Stimulated activated naive B cell treated with anti-CD40 and anti-IgM and Interleukin-4, amounts not matched to agents 10 μg/mL and 1 μg/mL and 100 μg/mL, for 72 hours (primary cell): Measurements from ENCODE around the gene PLA2G4E.

Experiments
- ATAC-seq, 2 donors: fragments of 150-1000 bp; cut with Tn5 transposase; replicated peaks; 2 replicates each; pipeline ENCODE4 v1.10.0; 2021; ENCODE audit warnings: moderate library complexity in 1 of 2
- DNase-seq: peaks from one replicate; pipeline ENCODE4 v3.0.0; 2021
- H3K27ac Mint-ChIP-seq: one replicate; pipeline ENCODE4 v1.8.0; 2022; ENCODE audit warnings: mild to moderate bottlenecking, mixed read lengths
- H3K27me3 Mint-ChIP-seq, 2 donors: one replicate each; pipeline ENCODE4 v1.8.0; 2022; ENCODE audit warnings: mixed read lengths in 2 of 2
- H3K36me3 Mint-ChIP-seq, 2 donors: one replicate each; pipeline ENCODE4 v1.8.0; 2022; ENCODE audit warnings: mixed read lengths in 2 of 2, mild to moderate bottlenecking in 1 of 2
- H3K4me1 Mint-ChIP-seq, 2 donors: one replicate each; pipeline ENCODE4 v1.8.0; 2022; ENCODE audit warnings: mixed read lengths in 2 of 2, mild to moderate bottlenecking in 1 of 2
- H3K4me3 Mint-ChIP-seq, 2 donors: one replicate each; pipeline ENCODE4 v1.8.0; 2022; ENCODE audit warnings: mild to moderate bottlenecking in 2 of 2, mixed read lengths in 2 of 2, moderate library complexity in 1 of 2
- H3K9me3 Mint-ChIP-seq, 2 donors: one replicate each; pipeline ENCODE4 v1.8.0; 2022; ENCODE audit warnings: mixed read lengths in 2 of 2, mild to moderate bottlenecking in 1 of 2

Gene PLA2G4E

DNA sequence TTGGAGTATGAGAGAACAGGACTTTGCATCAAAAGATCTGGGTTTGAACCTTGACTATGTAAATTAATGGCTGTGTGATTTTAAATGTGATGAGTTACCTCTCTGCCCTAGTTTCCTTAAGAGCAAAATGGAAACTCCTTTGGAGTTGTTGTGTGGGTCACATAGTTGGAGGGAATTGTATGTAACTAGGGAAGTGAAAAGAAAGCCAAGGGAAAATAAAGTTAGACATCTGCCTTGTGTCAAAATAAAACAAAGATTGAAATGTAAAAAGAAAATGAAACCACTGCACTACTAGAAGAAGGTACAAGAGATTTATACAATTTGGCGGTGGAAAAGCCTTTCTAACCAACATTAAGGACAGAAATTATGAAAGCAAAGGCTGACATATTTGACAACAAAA is 46.8 kb downstream of the PLA2G4E start:
- H3K4me1 Mint-ChIP-seq, result peaks cover 27 to 38% of the 10 kb centered on the region in 2 donors
- peaks cover 18% of the 10 kb centered on the region in 2 donors for H3K27me3 Mint-ChIP-seq
- DNase-seq (no peak), ATAC-seq (no peak)
- H3K36me3 Mint-ChIP-seq, result peaks cover 15 to 18% of the 10 kb centered on the region in 2 donors
- peak overlapping the region; percentile 38 for H3K27ac Mint-ChIP-seq
- no peaks in the 10 kb centered on the region for H3K9me3 Mint-ChIP-seq
- no peak overlapping the region for H3K4me3 Mint-ChIP-seq

DNA sequence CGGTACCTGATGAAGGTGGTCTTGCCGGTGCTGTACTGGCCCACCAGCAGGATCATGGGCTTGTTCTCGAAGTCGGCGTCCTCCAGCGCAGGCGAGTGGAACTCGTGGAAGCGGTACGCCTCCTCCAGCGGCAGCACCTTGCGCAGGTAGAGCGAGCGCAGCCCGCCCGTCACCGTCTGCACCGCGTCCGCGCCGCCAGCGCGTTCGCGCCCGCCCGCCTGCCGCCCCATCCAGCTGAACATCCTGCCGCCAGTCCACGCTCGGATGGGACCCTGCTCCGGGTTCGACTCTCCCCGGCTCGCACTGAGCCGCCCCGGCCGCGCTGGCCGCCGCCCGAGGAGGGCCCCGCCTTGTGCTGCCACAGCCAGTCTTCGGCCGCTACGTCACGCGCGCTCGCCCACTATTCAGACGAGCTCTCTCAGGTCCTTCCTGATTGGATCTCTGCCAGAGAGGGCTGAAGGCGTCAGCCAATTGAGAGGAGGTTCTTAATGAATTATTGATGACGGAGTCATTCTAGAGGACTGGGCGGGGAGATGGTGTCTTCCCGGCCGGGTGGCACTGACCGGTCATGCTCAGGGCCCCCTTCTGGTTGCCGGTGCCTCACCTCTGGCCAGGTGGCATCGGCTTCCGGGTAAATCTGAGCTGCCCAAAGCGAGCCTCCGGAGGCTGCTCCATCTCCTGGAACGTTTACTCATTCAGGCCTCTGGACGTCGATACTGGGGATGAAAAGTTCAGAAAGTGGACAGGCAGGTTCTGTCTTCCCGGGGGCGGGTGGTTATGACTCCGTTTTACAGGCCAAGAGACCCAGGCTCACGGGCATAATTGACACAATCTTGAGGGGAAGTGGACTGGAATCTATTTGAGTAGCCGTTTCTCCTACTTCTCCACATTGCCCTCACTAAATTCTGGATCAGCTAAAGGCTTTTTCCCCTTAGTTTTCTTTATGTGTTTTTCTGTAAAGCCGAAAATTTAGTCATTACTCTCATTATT is 48.3 kb downstream of the PLA2G4E start, which contains the start of gene EHD4:
TSS of gene EHD4 (minus strand) at position 305 of the 990 bp plus-strand sequence. CDS start at position 242, 63 bp downstream.
- DNase-seq (peak; percentile 96), ATAC-seq (peak; percentile 83 to 88)
- Mint-ChIP-seq H3K27me3 (peaks cover 18% of the 10 kb centered on the region in 2 donors), H3K36me3 (peaks cover 23 to 30% of the 10 kb centered on the region in 2 donors), H3K4me1 (peaks cover 39 to 53% of the 10 kb centered on the region in 2 donors), H3K9me3 (no peaks in the 10 kb centered on the region), H3K4me3 (peak within 1 kb of the TSS; percentile 93 to 94), H3K27ac (peak within 1 kb of the TSS; percentile 97)

DNA sequence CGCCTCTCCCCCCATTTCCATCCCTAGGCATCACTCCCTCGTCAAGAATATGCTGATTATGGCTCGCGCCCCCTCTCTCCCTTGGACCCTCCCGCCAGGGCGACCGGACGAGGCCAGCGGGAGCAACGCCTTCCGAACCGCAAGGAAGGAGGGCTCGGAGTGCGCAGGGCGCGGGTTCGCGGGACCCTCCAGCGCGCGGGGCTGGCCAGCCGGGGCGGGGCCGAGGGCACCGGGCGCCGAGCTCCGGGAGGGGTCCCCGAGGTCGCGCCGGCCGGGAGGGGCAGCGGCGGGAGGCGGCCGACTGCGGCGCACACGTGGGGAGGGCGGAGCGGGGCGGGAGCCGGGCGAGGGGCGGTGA is 49.0 kb downstream of the PLA2G4E start:
- Mint-ChIP-seq H3K27me3 (peaks cover 18% of the 10 kb centered on the region in 2 donors), H3K9me3 (no peaks in the 10 kb centered on the region), H3K36me3 (peaks cover 27 to 34% of the 10 kb centered on the region in 2 donors), H3K4me1 (peaks cover 43 to 59% of the 10 kb centered on the region in 2 donors), H3K4me3 (peak overlapping the region; percentile 93 to 94), H3K27ac (peak overlapping the region; percentile 97)
- peak; percentile 27 for DNase-seq
- peak; percentile 29 to 35 for ATAC-seq

DNA sequence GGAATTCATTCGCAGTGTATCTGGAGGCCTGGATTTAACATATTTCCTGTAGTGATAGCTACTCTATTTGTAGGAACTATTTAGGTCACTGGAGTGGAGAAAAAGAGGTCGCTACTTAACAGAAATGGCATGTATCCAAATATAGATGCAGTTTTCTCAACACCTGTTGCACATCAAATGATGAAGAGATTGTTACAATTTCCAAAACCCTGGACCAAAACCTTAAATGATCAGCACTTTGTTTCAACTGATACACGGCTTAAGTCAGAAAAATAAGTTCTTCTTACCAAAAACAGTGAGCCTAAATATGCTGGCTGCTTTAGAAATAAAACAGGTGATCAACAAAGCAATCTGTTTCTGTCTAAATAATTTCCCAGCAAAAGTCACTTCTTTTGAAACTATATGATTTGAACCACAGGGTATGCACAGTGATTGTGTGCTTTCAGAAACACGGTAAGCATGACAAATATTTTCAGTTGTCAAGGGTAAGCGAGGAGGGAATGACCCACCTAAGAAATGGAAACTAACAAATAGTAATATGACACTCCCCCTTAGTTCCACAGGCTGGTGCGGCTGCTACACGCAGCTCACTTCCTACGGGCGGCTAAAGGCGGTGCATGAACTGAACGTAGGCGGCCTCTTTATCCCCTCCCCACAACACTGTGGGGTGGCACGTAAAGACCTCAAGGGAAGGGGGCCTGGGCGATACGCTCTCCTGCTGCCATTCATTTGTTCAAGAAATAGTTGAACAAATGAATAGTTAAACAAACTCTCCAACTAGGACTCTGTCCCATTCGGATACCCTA is 49.5 kb downstream of the PLA2G4E start:
- peak; percentile 64 to 66 for ATAC-seq
- peak overlapping the region; percentile 92 to 94 for H3K4me3 Mint-ChIP-seq
- H3K36me3 Mint-ChIP-seq, result peaks cover 33 to 40% of the 10 kb centered on the region in 2 donors
- H3K27me3 Mint-ChIP-seq, result peaks cover 18% of the 10 kb centered on the region in 2 donors
- DNase-seq, result peak; percentile 71
- peaks cover 47 to 65% of the 10 kb centered on the region in 2 donors for H3K4me1 Mint-ChIP-seq
- peak overlapping the region; percentile 97 for H3K27ac Mint-ChIP-seq
- no peaks in the 10 kb centered on the region for H3K9me3 Mint-ChIP-seq

DNA sequence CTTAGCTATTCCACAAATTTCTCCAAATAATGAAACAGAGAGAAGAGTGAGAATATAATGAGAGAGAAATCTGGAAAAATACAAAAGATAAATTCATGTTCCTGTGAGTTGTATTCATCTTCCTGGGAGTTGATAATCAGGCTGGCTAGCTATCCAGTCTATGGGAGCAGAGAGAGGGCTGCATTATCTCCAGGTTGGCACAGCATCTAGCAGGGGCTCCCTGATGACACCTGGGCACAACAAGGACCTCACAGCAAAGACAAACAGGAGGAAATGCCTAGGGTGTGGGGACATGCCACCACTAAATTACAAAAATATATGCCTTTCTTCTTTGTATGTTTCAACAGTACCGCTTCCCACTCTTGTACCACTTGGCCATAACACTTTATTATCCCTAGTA is 50.4 kb downstream of the PLA2G4E start:
- Mint-ChIP-seq H3K36me3 (peaks cover 38 to 46% of the 10 kb centered on the region in 2 donors), H3K9me3 (no peaks in the 10 kb centered on the region), H3K4me1 (peaks cover 53 to 73% of the 10 kb centered on the region in 2 donors), H3K27me3 (peaks cover 14% of the 10 kb centered on the region in 2 donors), H3K4me3 (peak overlapping the region; percentile 92 to 94), H3K27ac (peak overlapping the region; percentile 97)
- ATAC-seq (no peak), DNase-seq (no peak)

DNA sequence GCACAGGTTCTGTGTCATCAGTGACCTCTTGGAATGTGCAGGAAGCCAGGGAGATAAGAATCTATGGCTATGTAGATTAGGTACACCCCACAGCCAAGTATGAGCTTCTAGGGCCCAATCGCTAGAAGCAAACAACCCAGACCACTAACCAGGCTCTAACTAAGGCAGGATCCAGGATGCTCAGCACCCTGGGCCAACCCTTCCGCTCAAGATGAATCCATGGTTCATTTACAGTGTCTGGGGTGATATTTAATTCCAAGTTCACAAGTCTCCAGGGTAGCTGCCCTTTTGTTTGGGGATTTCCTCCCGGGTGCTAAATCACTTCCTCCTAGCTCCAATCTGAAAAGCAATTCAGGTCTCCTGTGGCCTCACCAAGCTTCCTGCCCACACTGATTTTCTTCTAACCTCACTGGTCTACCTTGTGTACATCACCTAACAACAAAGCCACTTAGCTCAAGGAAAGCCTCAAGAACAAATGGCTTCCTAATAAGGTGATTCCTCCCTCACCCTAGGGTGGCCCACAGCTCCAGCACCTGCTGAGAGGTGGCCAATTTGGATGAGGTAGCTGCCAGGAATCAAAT is 50.9 kb downstream of the PLA2G4E start:
- Mint-ChIP-seq H3K27me3 (peaks cover 13% of the 10 kb centered on the region in 2 donors), H3K4me3 (peak overlapping the region; percentile 92 to 94), H3K9me3 (no peaks in the 10 kb centered on the region), H3K36me3 (peaks cover 40 to 46% of the 10 kb centered on the region in 2 donors), H3K4me1 (peaks cover 55 to 75% of the 10 kb centered on the region in 2 donors), H3K27ac (peak overlapping the region; percentile 97)
- DNase-seq (peak; percentile 56), ATAC-seq (peak; percentile 31)

DNA sequence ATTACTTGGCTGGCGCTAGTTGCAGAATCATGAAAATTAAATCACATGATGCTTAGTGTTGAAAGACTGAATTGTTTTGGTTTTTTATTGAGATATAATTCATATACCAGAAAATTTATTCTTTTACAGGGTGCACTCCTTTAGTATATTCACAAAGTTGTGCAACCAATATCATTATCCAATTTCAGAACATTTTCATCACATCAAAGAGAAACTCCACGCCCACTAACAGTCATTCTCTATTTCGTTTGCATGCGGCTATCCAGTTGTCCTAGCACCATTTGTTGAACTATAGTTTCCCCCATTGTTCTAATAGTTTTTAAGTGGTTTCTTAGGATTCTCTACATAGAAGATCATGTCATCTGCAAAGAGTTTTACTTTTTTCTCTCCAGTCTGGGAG is 52.1 kb downstream of the PLA2G4E start:
- Mint-ChIP-seq H3K36me3 (peaks cover 40 to 46% of the 10 kb centered on the region in 2 donors), H3K27me3 (peaks cover under 1 to 2% of the 10 kb centered on the region in 2 donors), H3K9me3 (no peaks in the 10 kb centered on the region), H3K27ac (peak overlapping the region; percentile 90), H3K4me1 (peaks cover 50 to 70% of the 10 kb centered on the region in 2 donors), H3K4me3 (peak overlapping the region; percentile 41 to 94)
- no peak for DNase-seq
- no peak for ATAC-seq

DNA sequence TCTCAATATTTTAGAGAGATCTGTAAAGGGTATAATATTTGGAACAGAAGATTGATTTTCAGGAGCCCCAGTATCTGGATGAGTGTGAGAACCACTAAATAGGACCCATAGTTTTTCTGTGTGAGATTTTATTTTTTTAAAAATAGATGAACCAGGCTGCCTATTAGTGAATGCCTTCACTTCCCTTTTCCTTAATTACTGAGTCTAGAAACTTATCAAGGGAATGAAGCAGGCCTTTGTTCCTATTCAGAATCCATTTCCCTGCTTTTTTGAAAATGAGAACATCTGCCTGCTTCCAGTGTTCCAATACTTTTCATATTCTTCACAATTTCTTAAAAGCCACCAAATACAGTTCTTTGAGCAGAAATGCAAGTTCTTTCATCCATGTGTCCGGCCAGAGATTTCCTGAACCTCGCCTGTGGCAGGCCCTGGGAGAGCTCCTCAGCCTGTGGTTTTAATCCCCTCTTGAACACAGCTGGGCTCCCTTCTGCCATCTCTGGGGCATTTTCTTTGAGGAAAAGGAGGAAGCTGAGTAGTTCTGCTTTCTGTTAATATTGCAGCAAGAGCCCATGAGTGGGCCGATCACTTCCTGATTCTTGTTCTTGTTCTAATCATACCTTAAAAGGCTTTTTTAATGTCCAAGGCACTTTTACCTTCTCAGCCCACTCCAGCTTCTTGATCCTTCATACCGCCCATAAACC is 53.2 kb downstream of the PLA2G4E start:
- no peaks in the 10 kb centered on the region for H3K9me3 Mint-ChIP-seq
- peak; percentile 53 for DNase-seq
- peaks cover 44 to 52% of the 10 kb centered on the region in 2 donors for H3K36me3 Mint-ChIP-seq

DNA sequence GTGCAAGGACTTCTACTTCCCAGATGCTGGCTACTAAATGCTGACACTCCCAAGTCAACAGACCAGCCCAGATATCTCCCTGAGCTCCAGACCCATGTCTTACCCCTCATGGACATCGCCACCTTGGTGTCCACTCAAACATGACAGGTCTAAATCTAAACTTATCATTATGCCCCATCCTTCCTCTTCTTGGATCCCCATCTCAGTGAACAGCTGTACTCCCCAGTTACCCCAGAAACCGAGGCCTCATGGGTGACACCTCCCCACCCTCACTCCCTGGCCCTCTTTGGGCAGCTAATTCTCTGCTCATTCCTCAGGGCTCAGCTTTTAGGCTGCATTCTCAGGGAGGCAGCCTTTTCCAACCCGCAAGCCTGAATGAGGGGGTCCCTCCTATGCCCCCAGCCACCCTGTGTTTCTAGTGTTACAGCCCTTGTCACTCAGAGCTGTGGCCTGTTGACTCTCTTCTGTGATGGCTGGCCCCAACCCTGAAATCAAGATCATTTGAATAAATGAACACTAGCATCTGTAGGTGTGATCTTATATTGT is 53.8 kb downstream of the PLA2G4E start:
- H3K9me3 Mint-ChIP-seq, result no peaks in the 10 kb centered on the region
- peaks cover 48 to 55% of the 10 kb centered on the region in 2 donors for H3K36me3 Mint-ChIP-seq
- ATAC-seq, result no peak

More for the DNA sequence above, 53.2 kb downstream of the PLA2G4E start:
- peak; percentile 20 to 23 for ATAC-seq
- Mint-ChIP-seq H3K27me3 (no peaks in the 10 kb centered on the region), H3K27ac (peak overlapping the region; percentile 96), H3K4me3 (peak overlapping the region; percentile 75 to 81), H3K4me1 (peaks cover 45 to 62% of the 10 kb centered on the region in 2 donors)

DNA sequence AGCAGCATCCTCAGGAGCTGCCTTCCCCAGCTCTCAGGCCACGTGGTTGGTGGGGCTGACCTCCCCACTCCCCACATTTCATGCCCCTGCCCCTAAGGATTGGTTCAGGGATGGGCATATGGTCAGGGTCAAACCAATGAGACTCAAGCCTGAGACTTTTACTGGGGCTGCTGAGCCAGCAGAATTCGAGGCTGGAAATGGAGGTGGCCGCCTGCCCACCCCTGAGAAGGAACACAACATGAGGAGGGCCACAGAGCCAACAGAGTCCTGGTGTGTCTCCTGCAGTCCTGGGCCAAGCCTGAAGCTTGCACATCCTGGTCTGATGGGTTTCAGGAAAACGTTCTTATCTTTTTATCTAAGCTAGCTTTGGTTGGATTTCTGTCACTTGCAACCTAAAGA is 54.4 kb downstream of the PLA2G4E start:
- Mint-ChIP-seq H3K9me3 (no peaks in the 10 kb centered on the region), H3K4me3 (peak overlapping the region in 1 of 2 donors; percentile 51), H3K36me3 (peaks cover 52 to 60% of the 10 kb centered on the region in 2 donors), H3K4me1 (peaks cover 46 to 67% of the 10 kb centered on the region in 2 donors), H3K27ac (peak overlapping the region; percentile 92), H3K27me3 (no peaks in the 10 kb centered on the region)
- ATAC-seq (no peak), DNase-seq (no peak)

More for the DNA sequence above, 53.8 kb downstream of the PLA2G4E start:
- no peaks in the 10 kb centered on the region for H3K27me3 Mint-ChIP-seq
- peak overlapping the region; percentile 86 for H3K27ac Mint-ChIP-seq
- H3K4me3 Mint-ChIP-seq, result peak overlapping the region; percentile 46 to 58
- DNase-seq, result no peak
- peaks cover 44 to 63% of the 10 kb centered on the region in 2 donors for H3K4me1 Mint-ChIP-seq

DNA sequence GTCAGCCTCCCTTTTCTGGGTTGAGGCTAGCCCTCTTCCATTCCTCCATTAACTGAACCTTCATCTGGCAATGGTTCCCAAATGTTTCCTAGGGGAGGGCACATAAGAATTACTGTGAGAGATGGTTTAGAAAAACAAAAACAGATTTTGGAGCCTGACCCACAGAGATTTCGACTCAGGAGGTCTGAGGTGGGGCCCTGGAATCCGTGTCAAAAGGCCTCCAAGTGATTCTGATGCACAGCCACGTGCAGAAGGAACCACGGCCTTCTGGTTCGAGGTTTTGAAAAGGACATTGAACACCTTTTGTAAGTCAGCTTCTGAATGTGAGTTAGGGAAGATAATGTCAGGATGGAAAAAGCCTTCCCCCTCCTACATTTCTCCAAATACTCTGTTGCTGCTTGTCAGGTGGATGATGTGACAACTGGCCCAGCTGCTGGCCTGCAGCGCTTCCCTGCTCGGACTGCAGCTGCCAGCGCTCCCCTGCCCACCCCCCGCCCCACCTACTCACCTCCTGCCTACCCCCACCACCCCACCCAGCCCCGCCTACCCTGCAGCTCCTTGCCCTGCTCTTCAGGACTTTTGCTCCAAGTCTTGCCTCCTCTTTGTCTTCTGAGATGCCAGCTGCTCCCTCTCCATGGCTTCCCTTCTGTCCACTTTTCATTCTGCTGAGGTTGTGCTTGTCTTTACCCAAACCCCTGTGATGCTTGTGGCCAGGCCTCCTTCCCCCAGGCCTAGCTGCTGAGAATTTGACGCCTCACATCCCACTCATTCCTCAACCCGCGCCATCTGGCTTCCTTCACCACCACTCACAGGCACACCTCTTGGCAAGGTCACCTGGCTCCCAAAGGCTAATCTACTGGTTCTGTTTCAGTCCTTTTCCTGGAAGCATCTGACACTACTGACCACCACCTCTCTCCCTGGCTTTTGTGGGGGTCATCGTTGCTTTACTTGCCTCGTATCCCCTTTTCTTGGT is 55.1 kb downstream of the PLA2G4E start:
- H3K9me3 Mint-ChIP-seq, result no peaks in the 10 kb centered on the region
- peak overlapping the region; percentile 92 for H3K27ac Mint-ChIP-seq
- DNase-seq (no peak), ATAC-seq (no peak)
- peaks cover 46 to 65% of the 10 kb centered on the region in 2 donors for H3K4me1 Mint-ChIP-seq
- H3K27me3 Mint-ChIP-seq, result no peaks in the 10 kb centered on the region
- H3K36me3 Mint-ChIP-seq, result peaks cover 53 to 62% of the 10 kb centered on the region in 2 donors
- H3K4me3 Mint-ChIP-seq, result peak overlapping the region in 1 of 2 donors; percentile 51

DNA sequence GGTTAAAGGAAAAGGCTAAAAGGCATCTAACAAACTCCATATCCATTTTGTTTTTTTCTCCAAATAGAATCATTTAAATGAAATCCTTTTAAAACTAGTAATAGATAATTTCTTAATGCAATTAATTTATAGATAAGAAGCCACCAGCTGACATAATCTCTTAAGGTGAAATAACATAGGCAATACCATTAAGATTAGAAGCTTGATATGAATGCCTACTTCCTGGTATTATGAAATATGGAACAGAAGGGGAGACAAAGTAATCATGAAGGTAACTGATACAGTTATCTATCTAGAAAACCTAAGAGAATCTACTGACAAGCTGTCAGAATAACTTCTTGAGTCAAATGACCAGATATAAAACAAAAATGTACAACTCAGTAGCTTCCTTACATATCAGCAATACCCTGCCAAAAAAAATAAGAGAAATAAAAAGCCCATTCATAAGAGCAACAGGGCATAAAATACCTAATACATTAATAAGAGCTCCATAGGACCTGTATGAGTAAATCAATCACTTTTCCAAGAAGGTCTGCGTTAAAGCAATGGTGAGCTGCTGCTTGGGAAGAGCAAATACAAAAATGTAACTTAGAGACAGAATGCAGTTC is 59.1 kb downstream of the PLA2G4E start:
- peaks cover 48 to 51% of the 10 kb centered on the region in 2 donors for H3K36me3 Mint-ChIP-seq

More for the DNA sequence above, 59.1 kb downstream of the PLA2G4E start:
- Mint-ChIP-seq H3K9me3 (no peaks in the 10 kb centered on the region), H3K27me3 (no peaks in the 10 kb centered on the region), H3K4me1 (peaks cover 24 to 42% of the 10 kb centered on the region in 2 donors), H3K27ac (no peak overlapping the region), H3K4me3 (no peak overlapping the region)
- ATAC-seq (no peak), DNase-seq (no peak)
